GM18505 (cell line): ENCODE data around the gene MYH9.
"Not testable (repeated sequence)": the region's sequence is repeated elsewhere in the genome, so short reads cannot be mapped to it uniquely, and the experiment has no call there.

ENCODE experiments used
- ATAC-seq: cut with Tn5 transposase; IDR thresholded peaks from one replicate; pipeline ENCODE4 v1.9.1; 2021; ENCODE audit not compliant: unreplicated experiment
- POLR2A ChIP-seq: IDR thresholded peaks from 4 replicates; pipeline ENCODE4 v1.6.1; 2011; ENCODE audit warnings: borderline replicate concordance; ENCODE audit not compliant: insufficient read depth, insufficient read length; ENCODE audit errors: extremely low read depth

MYH9 gene

GRCh38 chr22:36405671-36406538 is 18.1 kb upstream of the MYH9 start:
- TF ChIP-seq POLR2A, result no peak
- ATAC-seq, result no peak

GRCh38 chr22:36405221-36405661 is 17.5 kb upstream of the MYH9 start:
- TF ChIP-seq POLR2A, result no peak
- ATAC-seq, result no peak

- no peak for TF ChIP-seq POLR2A
Measured at GRCh38 chr22:36404446-36404845, 16.7 kb upstream of the MYH9 start.

GRCh38 chr22:36399472-36399778 is 11.7 kb upstream of the MYH9 start:
- TF ChIP-seq POLR2A, result no peak
- ATAC-seq, result no peak

More at GRCh38 chr22:36404446-36404845, 16.7 kb upstream of the MYH9 start:
- ATAC-seq, result no peak

GRCh38 chr22:36398601-36399471 is 11.1 kb upstream of the MYH9 start:
- no peak for ATAC-seq
- TF ChIP-seq POLR2A, result no peak

- ATAC-seq, result no peak
- TF ChIP-seq POLR2A, result no peak
Measured at GRCh38 chr22:36397131-36398093, 9.6 kb upstream of the MYH9 start.

- TF ChIP-seq POLR2A, result no peak
- ATAC-seq, result no peak
Measured at GRCh38 chr22:36395915-36396314, 8.1 kb upstream of the MYH9 start.

- no peak for ATAC-seq
- no peak for TF ChIP-seq POLR2A
Measured at GRCh38 chr22:36395055-36395849, 7.5 kb upstream of the MYH9 start.

- no peak for ATAC-seq
- no peak for TF ChIP-seq POLR2A
Measured at GRCh38 chr22:36391638-36392037, 3.9 kb upstream of the MYH9 start.

- ATAC-seq, result not testable (repeated sequence)
Measured at GRCh38 chr22:36389122-36389521, 1.4 kb upstream of the MYH9 start.

- ATAC-seq, result no peak
- peak; percentile 89 for TF ChIP-seq POLR2A
Measured at GRCh38 chr22:36387709-36387958, 133 bp downstream of the MYH9 start.

- peak; percentile 28 for ATAC-seq
- TF ChIP-seq POLR2A, result peak; percentile 48
Measured at GRCh38 chr22:36386900-36387708, 663 bp downstream of the MYH9 start.
